KBM-7 (cell line): Measurements from ENCODE around the gene METTL27.
"Not testable (repeated sequence)": the region's sequence is repeated elsewhere in the genome, so short reads cannot be mapped to it uniquely, and the experiment has no call there.

Experiments
- DNase-seq: peaks from one replicate; pipeline ENCODE4 v3.0.0-alpha.2; 2015
- in situ Hi-C: fragments of 300-500 bp; cut with MboI; formaldehyde crosslinking; loops from 2 replicates; pipeline ENCODE4 v1.14.3; 2020; ENCODE audit warnings: low sequenced_read_pairs, low pct_unique_long_range_greater_than_20kb, mixed read lengths

METTL27 gene

GRCh38 chr7:73844131-73844547, 1.8 kb upstream of the METTL27 start:
- no peak for DNase-seq
- in situ Hi-C loops = no loop called here

GRCh38 chr7:73841689-73842066, 638 bp downstream of the METTL27 start:
- DNase-seq = no peak
- in situ Hi-C loops = no loop called here

GRCh38 chr7:73840715-73841379, 1.5 kb downstream of the METTL27 start:
- in situ Hi-C loops = no loop called here
- DNase-seq = no peak

GRCh38 chr7:73839743-73840714, 2.3 kb downstream of the METTL27 start:
- DNase-seq = no peak
- in situ Hi-C loops = no loop called here

GRCh38 chr7:73839290-73839689, 3.0 kb downstream of the METTL27 start:
- in situ Hi-C loops = no loop called here
- no peak for DNase-seq

GRCh38 chr7:73838642-73839041, 3.7 kb downstream of the METTL27 start:
- DNase-seq = no peak
- in situ Hi-C loops = no loop called here

- in situ Hi-C loops, DNase-seq: not testable (repeated sequence)
These were observed 5.1 kb downstream of the METTL27 start for GRCh38 chr7:73837167-73837566.

GRCh38 chr7:73834626-73835191, 7.6 kb downstream of the METTL27 start:
- no peak for DNase-seq
- in situ Hi-C loops = no loop called here

- no peak for DNase-seq
- in situ Hi-C loops = no loop called here
These were observed 8.9 kb downstream of the METTL27 start for GRCh38 chr7:73833251-73833919.

GRCh38 chr7:73832806-73833205, 9.5 kb downstream of the METTL27 start:
- in situ Hi-C loops = no loop called here
- no peak for DNase-seq

- in situ Hi-C loops = no loop called here
- DNase-seq = no peak
These were observed 10.3 kb downstream of the METTL27 start for GRCh38 chr7:73831834-73832651.

- DNase-seq = no peak
- in situ Hi-C loops = no loop called here
These were observed 10.8 kb downstream of the METTL27 start for GRCh38 chr7:73831584-73831833.

- in situ Hi-C loops = no loop called here
- DNase-seq = no peak
These were observed 11.4 kb downstream of the METTL27 start, which contains the start of gene CLDN4 for GRCh38 chr7:73830681-73831583. TSS of gene CLDN4 (plus strand) at chr7:73830996. CDS start at chr7:73831202, 206 bp downstream.

GRCh38 chr7:73829921-73830680, 12.2 kb downstream of the METTL27 start:
- in situ Hi-C loops = no loop called here
- DNase-seq = no peak

GRCh38 chr7:73829505-73829904, 12.8 kb downstream of the METTL27 start:
- in situ Hi-C loops = no loop called here
- DNase-seq = no peak

- no peak for DNase-seq
- in situ Hi-C loops = no loop called here
These were observed 13.3 kb downstream of the METTL27 start for GRCh38 chr7:73828972-73829371.

GRCh38 chr7:73828107-73828803, 14.1 kb downstream of the METTL27 start:
- DNase-seq = peak; percentile 43

More at GRCh38 chr7:73828107-73828803, 14.1 kb downstream of the METTL27 start:
- in situ Hi-C loops = no loop called here
